IPS-NIHi7 (cell line): Measurements from ENCODE around the gene CENPA.
"Not testable (repeated sequence)": the region's sequence is repeated elsewhere in the genome, so short reads cannot be mapped to it uniquely, and the experiment has no call there.

Experiments used
- DNase-seq: peaks from one replicate; pipeline ENCODE4 v3.0.0; 2012; ENCODE audit warnings: mixed read lengths; ENCODE audit errors: extremely low spot score

Gene CENPA

GRCh38 chr2:26760991-26761390 is 24.9 kb upstream of the CENPA start:
- DNase-seq = not testable (repeated sequence)

GRCh38 chr2:26763019-26763418 is 22.8 kb upstream of the CENPA start:
- no peak for DNase-seq

GRCh38 chr2:26764078-26764887 is 21.6 kb upstream of the CENPA start, which contains the start of gene SLC35F6:
Gene SLC35F6, plus strand, starts transcription at chr2:26764284. Its CDS starts 66 bp downstream, at chr2:26764350.
- DNase-seq = peak; percentile 88

- no peak for DNase-seq
These were observed 20.9 kb upstream of the CENPA start for GRCh38 chr2:26764906-26765305.

GRCh38 chr2:26765475-26766200 is 20.2 kb upstream of the CENPA start:
- no peak for DNase-seq

- DNase-seq = no peak
These were observed 18.7 kb upstream of the CENPA start for GRCh38 chr2:26767129-26767528.

- no peak for DNase-seq
These were observed 17.9 kb upstream of the CENPA start for GRCh38 chr2:26767894-26768487.

- DNase-seq = no peak
These were observed 17.1 kb upstream of the CENPA start for GRCh38 chr2:26768759-26769088.

- no peak for DNase-seq
These were observed 16.6 kb upstream of the CENPA start for GRCh38 chr2:26769089-26769761.

GRCh38 chr2:26770986-26771586 is 14.8 kb upstream of the CENPA start:
- DNase-seq = no peak

GRCh38 chr2:26772064-26773001 is 13.5 kb upstream of the CENPA start:
- no peak for DNase-seq

GRCh38 chr2:26776195-26776800 is 9.6 kb upstream of the CENPA start:
- no peak for DNase-seq

- no peak for DNase-seq
These were observed 7.8 kb upstream of the CENPA start for GRCh38 chr2:26778098-26778497.

GRCh38 chr2:26778507-26778906 is 7.3 kb upstream of the CENPA start:
- DNase-seq = no peak

GRCh38 chr2:26780203-26780760 is 5.6 kb upstream of the CENPA start:
- no peak for DNase-seq

- DNase-seq = no peak
These were observed 2.8 kb upstream of the CENPA start for GRCh38 chr2:26782876-26783704.

GRCh38 chr2:26784570-26785234 is 1.2 kb upstream of the CENPA start:
- DNase-seq = no peak

- no peak for DNase-seq
These were observed 562 bp downstream of the CENPA start for GRCh38 chr2:26786207-26787028.
